Activated CD4-positive, alpha-beta T cell treated with anti-CD3 and anti-CD28 coated beads for 4 hours (primary cell): ENCODE results near the gene LMCD1.

Experiments
- DNase-seq, 2 donors: peaks; one replicate each; pipeline ENCODE4 v3.0.0-alpha.2; 2020

LMCD1 gene

DNA sequence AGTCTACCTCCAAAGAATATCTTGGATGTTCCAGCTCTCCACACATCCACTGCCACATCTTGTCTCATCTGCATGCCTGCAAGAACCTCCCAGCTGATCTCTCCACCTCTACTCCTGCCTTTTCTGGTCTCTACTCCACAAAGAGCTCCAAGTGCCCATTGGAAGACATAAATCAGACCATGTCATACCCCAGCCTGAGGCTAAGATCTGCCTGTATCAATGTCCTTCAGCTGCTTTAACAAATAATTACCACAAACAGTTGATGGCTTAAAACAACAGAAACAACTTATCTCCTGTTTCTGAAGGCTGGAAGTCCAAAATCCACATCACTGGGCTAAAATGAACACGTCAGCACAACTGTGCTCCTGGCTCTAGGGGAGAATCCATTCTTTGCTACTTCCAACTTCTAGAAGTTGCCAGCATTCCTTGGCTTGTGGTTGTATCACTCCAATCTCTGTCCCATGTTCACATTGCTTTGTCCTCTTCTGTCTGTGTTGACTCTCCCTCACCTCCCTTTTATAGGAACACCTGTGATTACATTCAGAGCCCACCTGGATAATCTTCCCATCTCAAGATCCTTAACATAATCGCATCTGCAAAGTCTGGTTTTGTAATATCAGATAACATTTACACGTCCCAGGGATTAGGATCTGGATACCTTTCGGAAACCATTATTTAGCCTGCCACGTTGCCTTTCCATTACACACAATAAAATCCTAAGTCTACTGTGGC lies 17.0 kb upstream of the LMCD1 start:
- no peak for DNase-seq

DNA sequence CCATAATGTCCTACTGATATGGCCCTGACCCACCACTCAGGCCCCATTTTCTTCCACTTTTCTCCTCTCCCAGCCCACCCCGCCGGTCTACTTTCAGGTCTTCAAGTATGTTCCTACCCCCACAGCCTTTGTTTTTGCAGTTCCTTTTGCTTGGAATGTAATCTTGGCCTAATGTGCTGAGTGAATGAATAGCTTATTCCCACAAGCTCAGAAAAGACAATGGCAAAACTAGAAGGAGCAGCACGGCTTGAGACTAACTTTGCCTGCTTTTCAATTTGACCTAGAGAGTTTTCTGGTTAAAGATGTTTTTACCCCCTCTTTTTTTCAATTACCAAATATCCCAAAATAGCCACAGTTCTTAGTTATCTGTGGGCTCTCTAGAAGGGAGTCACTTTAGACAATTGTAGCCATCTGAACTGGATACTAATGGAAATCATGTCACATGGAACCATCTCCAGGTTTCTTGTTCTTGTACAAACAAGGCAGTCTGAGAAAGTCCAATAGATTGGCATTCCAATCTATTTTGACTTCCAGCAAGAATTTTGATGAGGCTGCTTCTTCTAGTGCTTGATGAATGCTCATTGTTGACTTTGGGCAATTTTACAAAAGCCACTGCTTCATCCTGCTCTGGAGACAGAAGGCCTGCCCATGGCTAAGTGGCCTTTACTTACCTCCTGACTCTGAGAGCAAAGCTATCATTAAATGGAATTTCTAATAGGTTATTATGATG lies 16.3 kb upstream of the LMCD1 start:
- DNase-seq = no peak

- DNase-seq = no peak
Measured at GRCh38 chr3:8485943-8486342, 15.7 kb upstream of the LMCD1 start.

DNA sequence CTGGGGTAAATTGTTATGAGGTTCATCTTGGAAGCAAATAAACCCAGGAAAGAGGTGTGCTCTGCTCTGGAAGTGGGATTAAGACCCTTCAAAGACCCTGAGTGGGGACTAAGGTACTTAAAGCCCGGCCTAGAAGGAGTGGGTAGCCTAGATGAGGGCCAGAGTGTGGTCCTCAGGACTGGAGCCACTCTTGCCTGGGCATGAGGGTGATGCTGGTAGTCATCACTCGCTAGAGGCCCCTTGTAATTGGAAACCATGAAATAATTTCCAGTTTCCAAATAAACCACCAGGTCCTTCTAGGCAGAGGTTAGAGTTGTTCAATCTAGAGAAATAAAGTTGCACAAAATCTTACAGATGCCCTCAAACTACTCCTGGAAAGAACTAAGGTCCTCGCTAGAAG lies 15.2 kb upstream of the LMCD1 start:
- DNase-seq = no peak

- DNase-seq = no peak
Measured at GRCh38 chr3:8486936-8487335, 14.7 kb upstream of the LMCD1 start.

DNA sequence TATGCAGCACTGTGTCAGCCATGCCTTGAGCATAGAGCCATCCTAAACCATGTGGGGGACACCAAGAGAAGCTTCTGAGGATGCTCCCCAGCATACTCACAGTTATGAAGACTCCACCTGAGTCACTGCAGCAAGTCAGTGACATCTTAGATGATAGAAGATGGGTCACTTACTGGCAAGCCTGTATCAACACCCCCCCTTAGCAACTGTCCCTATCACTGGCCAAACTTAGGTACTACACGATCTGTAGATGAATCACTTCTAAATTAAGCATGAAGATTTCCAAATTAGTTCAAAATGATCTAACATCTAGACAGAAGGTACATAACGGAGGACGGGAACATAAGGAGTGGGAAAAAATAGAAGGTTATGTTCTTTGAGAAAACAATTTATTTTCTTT lies 13.2 kb upstream of the LMCD1 start:
- no peak for DNase-seq

- DNase-seq = no peak
Measured at GRCh38 chr3:8488877-8489276, 12.7 kb upstream of the LMCD1 start.

- no peak for DNase-seq
Measured at GRCh38 chr3:8489278-8489792, 12.3 kb upstream of the LMCD1 start.

- DNase-seq = no peak
Measured at GRCh38 chr3:8490079-8490552, 11.5 kb upstream of the LMCD1 start.

DNA sequence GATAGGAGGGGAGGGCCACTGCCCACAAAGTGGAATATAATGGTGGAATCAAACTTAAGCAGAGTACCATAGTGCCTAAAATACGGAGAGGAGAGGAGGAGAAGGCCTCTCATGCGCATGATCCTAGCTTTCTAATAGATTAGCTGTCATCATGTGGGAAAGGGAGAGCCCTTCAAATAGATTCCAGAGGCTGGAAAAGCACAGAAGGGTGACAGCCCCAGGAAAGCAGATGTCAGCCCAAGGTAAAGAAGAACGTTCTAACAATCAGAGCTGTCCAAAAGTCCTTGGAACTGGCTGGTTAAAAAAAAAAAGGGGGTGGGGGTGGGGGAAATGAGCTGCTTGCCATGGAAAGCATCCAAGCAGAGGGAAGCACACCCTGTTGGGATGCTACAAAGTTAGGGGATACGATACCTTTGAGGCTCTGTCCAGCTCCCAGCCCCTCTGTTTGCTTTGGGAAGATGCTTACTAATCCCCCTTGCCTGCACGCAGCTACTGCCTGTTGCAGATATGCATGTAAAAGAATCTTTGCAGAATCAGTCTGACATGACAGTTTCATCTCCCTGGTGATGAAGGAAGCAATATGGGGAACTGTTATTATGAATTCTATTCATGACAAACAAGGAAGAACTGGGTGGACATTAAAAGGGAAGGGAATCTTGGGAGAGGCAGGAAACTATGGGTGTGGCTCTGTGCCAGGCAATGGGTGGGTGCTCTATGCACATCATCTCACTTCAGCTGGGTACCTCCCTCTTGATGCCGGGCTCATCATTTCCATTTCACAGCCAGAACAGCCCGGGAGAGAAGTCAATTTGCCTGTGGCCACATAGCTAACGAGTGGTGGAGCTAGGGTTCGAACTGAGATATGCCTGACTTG lies 10.1 kb upstream of the LMCD1 start:
- DNase-seq = no peak

DNA sequence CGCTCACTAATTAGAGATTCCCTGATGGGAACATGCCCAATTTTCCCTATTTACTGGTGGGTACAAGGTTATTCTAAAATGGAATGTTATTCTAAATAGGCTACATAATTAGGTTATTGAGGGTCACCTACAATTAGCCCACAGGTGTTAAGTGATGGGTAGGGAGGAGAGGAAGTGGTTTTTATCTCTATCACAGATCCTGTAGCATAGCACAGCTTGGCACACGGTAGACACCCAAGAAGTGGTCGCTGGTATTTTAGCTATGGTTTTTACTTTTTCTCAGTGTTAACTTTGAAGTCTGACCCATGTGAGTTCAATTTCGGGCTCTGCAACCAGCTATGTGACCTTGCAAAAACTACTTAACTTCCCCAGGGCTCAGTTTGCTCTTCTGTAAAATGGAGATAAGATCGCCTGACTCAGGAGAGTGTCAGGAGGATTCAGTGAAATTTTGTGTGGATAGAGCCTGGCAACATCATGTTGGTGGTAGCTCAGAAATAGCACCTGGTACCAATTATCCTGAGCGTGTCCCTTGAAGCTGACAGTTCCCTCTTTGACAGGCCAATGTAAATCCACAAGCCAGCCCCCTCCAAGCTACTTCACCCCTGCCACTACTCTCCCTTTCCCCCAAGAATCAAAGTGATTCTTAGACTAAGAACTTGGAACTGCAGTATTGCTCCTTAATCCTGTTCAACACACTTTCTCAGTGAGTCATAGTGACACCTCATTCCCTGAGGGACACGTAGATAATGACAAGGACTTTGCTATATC lies 8.7 kb upstream of the LMCD1 start:
- no peak for DNase-seq

- DNase-seq = no peak
Measured at GRCh38 chr3:8493744-8494143, 7.9 kb upstream of the LMCD1 start.

GRCh38 chr3:8494327-8494726 lies 7.3 kb upstream of the LMCD1 start:
- DNase-seq = no peak

- no peak for DNase-seq
Measured at GRCh38 chr3:8497582-8497981, 4.0 kb upstream of the LMCD1 start.

- no peak for DNase-seq
Measured at GRCh38 chr3:8499181-8499611, 2.4 kb upstream of the LMCD1 start.

DNA sequence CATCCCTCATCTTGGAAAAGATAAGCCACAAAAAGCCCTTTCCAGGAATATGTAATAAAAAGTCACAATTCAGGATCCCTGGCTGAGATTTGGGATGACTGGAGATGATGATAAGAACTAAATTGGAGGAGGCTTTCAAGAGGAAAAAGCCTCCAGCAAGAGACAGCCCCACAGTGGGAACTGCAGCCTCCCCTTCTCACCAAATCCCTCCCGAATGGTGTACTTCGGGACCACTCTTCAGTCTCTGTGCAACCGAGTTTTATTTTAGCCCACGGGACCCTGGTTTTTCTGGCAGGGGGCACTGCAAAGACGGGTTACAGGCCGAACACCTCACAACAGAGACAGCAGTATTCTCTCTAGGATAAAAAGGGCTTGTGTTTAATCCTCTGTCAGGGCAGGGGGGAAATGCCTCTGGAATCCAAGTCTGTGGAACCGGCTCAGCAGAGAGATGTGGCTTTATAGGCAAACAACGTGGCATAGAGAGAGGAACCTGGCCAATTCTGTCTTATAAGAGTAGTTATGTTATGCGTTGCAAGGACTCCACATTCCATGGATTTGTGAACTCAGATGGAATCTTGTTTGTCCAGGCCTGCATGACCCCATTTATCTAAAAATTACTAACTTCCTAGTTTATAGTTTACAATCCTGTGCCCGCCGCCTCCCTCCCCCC lies 1.2 kb upstream of the LMCD1 start:
- DNase-seq = no peak

DNA sequence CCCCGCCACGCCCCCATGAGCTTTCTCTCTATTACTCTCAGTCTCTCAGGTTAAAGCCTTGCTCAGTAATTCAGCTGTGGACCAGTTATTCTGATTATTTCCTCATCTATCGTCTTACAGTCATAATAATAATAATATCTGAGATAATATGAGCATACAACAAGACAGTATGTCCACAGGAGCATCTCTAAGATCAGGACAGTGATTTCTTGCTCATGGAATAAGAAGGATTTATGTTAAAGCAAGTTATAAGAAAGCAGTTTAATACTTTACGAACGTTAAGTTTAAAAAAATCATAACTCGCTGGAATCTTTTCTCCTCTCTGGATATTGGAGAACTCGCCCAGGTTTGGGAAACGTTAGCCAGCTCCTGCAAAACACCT lies 643 bp upstream of the LMCD1 start:
- DNase-seq = no peak

DNA sequence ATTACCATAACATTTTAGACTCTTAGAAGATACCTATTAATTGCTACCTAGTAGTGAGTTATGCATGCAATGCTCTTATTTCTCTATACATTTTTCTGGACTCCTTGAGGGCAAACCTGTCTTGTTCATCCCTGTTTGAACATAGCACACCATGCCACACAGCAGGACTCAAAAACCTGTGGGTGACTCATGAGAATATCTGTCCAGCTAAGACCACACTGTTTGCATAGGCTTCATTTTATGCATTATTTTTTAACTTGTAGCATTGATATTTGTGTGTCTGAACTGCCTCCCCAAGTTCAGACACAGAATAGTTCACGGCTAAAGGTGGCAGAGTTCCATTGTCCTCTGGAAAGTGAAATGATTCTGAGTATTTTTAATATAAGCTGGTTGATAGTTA lies 1.8 kb downstream of the LMCD1 start:
- no peak for DNase-seq

DNA sequence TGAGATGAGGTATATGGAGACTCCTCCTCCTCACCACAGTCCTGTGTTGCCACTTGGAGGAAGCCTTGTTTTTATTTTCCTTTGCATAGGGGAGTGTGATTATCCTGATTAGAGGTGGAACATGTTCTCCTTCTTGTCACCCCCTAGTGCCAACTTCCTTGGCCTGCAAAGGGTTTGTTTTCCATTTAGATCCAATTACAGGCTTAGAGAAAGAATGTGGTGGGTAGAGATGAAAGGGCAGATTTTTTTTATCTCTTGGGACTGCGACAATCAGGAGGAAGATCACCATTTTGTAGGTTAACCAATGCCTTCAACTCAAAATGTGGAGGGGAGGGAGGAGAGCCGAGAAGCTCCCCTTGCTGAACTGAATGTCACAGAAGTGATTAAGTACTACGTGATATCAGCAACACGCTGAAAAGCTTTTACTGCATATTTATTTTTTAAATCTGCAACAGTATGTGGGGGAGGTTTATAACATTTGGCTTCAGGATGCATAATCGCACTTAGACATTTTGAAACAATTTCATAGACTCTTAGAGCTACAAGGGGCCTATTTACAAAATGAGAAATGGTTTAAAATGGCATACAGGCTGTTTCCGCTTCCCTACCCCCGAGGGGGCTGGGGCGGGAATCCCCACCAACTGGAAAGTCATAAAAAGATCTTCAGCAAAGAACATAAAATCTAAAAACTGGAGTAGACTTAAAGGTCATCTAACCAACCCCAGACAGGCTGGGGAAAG lies 2.4 kb downstream of the LMCD1 start:
- DNase-seq = no peak

DNA sequence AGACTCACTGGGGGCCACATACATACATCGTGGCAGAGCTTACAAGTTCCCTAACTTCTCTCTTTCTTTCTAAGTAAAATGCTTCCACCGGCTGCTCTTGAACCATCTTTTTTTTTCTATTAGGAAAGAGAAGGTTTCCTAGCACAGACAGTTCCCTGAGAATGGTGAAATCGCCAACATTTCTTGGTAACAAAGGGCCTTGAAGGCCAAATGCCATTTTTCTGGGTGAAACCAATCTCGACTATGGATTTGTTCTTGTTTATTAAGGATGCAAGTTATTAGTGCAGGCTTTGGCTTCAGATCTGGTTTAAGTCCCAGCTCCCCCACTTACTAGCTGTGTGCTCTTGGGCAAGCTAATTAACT lies 3.0 kb downstream of the LMCD1 start:
- DNase-seq = no peak

DNA sequence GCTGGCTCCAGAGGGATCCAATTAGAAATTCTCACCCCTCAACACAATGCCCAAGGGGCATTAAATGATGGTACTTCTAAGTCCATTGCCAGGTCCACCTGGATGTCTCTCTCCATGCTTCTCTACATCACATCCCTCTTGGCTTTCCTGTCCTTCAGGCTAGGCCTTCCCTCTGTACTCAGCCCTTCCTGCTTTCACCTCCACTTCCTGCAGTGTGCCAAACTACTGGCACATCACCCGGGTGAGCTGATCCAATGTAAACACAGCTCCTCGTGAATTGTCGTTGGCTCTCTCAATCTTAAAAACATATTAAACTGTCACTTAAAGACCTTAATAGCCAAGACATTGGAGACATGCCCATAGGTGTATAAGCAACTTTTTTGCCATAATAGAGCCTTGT lies 4.0 kb downstream of the LMCD1 start:
- no peak for DNase-seq
